ENCODE results near the gene CUBN.

The CUBN gene

DNA sequence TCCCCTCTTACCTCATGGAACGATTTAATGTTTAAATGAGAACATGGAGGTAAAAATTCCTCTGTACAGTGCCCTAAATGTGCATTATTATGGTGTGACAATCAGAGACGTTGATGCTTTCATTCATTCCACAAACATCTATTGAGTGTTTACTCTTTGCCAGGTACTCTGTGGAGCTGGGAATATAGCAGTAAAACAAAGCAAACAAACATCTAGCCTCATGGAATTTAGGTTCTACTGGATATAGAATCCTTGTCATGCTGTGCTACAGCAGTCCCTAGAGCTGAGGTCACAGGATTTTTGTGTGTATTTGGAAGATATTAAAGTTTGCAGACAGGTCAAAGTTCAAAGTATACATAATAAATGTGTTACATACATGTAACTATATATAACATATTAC, 140.7 kb downstream of the CUBN start:
- no peak overlapping the region for H2AFZ ChIP-seq (ENCODE audit: low read depth)
- no peak overlapping the region for H3K27ac ChIP-seq
- no peaks in the 10 kb centered on the region for H3K27me3 ChIP-seq (ENCODE audit: insufficient read depth, low read depth)
- no peaks in the 10 kb centered on the region for H3K79me2 ChIP-seq (ENCODE audit: insufficient read depth, low read depth)
- no peaks in the 10 kb centered on the region for H4K20me1 ChIP-seq (ENCODE audit: insufficient read depth)
- H3K36me3 ChIP-seq (ENCODE audit: insufficient read depth) = no peaks in the 10 kb centered on the region
- no peak overlapping the region for H3K9ac ChIP-seq
- H3K4me1 ChIP-seq (ENCODE audit: low read depth, poor library complexity, severe bottlenecking) = no peaks in the 10 kb centered on the region
- TF ChIP-seq, protein P1, sequence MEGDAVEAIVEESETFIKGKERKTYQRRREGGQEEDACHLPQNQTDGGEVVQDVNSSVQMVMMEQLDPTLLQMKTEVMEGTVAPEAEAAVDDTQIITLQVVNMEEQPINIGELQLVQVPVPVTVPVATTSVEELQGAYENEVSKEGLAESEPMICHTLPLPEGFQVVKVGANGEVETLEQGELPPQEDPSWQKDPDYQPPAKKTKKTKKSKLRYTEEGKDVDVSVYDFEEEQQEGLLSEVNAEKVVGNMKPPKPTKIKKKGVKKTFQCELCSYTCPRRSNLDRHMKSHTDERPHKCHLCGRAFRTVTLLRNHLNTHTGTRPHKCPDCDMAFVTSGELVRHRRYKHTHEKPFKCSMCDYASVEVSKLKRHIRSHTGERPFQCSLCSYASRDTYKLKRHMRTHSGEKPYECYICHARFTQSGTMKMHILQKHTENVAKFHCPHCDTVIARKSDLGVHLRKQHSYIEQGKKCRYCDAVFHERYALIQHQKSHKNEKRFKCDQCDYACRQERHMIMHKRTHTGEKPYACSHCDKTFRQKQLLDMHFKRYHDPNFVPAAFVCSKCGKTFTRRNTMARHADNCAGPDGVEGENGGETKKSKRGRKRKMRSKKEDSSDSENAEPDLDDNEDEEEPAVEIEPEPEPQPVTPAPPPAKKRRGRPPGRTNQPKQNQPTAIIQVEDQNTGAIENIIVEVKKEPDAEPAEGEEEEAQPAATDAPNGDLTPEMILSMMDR (conservative IDR thresholded peaks at IDR 0.05; ENCODE audit: low read depth, low read length) = no peak
- no peak overlapping the region for H3K4me3 ChIP-seq (IDR thresholded peaks at IDR 0.05; ENCODE audit: insufficient read depth, low read depth, low read length)
- H3K4me2 ChIP-seq = no peak overlapping the region

DNA sequence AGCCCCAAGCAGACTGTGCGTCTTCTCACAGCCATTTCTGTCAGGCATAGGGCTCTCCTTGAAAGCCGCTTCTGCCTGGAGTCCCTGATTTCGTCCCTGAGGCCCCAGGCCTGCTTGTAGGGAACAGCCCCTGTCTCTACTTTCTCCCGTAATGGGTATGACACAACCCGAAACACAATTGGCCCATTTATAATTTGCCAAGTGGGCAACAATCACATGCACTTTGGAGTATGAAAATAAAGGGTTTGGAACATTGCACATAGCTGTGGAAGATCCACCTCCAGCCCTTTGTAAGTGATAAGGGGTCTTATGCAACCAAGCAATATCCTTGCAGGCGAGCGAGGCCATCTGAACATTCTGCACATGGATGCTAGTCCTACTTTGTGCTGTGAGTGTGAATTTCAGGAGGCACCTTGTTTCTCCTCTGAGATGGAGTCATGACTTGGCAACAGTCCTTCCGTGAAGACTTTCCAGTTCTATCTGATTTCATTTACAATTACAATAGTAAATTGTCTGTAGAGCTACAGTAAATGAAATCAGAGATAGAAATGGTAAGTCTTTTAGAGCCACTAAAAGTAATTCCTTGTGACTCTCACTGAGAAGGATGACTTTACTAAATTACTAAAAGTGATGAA, 141.5 kb downstream of the CUBN start:
- no peaks in the 10 kb centered on the region for H3K36me3 ChIP-seq (ENCODE audit: insufficient read depth)
- H3K4me3 ChIP-seq (IDR thresholded peaks at IDR 0.05; ENCODE audit: insufficient read depth, low read depth, low read length) = no peak overlapping the region
- TF ChIP-seq, protein P1 (conservative IDR thresholded peaks at IDR 0.05; ENCODE audit: low read depth, low read length) = no peak
- H3K27me3 ChIP-seq (ENCODE audit: insufficient read depth, low read depth) = no peaks in the 10 kb centered on the region
- no peak overlapping the region for H3K9ac ChIP-seq
- H2AFZ ChIP-seq (ENCODE audit: low read depth) = no peak overlapping the region
- H3K4me2 ChIP-seq = no peak overlapping the region
- no peaks in the 10 kb centered on the region for H4K20me1 ChIP-seq (ENCODE audit: insufficient read depth)
- H3K79me2 ChIP-seq (ENCODE audit: insufficient read depth, low read depth) = no peaks in the 10 kb centered on the region
- H3K27ac ChIP-seq = no peak overlapping the region
- no peaks in the 10 kb centered on the region for H3K4me1 ChIP-seq (ENCODE audit: low read depth, poor library complexity, severe bottlenecking)

DNA sequence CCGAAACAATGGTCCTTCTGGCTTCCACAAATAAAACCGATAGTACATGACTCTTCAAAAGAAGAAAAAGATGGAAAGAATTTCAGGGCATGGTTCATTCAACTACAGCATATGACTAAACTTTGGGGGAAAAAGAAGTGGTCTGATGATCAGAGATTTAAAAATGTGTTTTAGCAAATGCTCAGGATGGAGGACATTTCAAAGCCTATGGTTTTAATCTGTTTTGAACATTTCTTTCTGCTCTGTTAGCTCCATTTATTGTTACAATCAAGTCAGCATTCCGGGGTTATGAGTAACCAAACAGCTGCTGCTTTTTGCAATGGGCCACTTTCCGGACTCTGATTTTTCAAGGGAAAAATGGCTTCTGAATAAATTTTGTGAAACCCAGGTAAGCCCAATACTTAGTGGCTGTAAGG, 142.4 kb downstream of the CUBN start:
- Histone ChIP-seq H4K20me1 (ENCODE audit: insufficient read depth) (no peaks in the 10 kb centered on the region), H3K79me2 (ENCODE audit: insufficient read depth, low read depth) (no peaks in the 10 kb centered on the region), H3K27me3 (ENCODE audit: insufficient read depth, low read depth) (no peaks in the 10 kb centered on the region), H3K36me3 (ENCODE audit: insufficient read depth) (no peaks in the 10 kb centered on the region), H3K4me2 (no peak overlapping the region), H2AFZ (ENCODE audit: low read depth) (no peak overlapping the region), H3K4me1 (ENCODE audit: low read depth, poor library complexity, severe bottlenecking) (no peaks in the 10 kb centered on the region), H3K9ac (no peak overlapping the region), H3K4me3 (IDR thresholded peaks at IDR 0.05; ENCODE audit: insufficient read depth, low read depth, low read length) (no peak overlapping the region), H3K27ac (no peak overlapping the region)
- TF ChIP-seq, protein P1 (conservative IDR thresholded peaks at IDR 0.05; ENCODE audit: low read depth, low read length) = no peak

DNA sequence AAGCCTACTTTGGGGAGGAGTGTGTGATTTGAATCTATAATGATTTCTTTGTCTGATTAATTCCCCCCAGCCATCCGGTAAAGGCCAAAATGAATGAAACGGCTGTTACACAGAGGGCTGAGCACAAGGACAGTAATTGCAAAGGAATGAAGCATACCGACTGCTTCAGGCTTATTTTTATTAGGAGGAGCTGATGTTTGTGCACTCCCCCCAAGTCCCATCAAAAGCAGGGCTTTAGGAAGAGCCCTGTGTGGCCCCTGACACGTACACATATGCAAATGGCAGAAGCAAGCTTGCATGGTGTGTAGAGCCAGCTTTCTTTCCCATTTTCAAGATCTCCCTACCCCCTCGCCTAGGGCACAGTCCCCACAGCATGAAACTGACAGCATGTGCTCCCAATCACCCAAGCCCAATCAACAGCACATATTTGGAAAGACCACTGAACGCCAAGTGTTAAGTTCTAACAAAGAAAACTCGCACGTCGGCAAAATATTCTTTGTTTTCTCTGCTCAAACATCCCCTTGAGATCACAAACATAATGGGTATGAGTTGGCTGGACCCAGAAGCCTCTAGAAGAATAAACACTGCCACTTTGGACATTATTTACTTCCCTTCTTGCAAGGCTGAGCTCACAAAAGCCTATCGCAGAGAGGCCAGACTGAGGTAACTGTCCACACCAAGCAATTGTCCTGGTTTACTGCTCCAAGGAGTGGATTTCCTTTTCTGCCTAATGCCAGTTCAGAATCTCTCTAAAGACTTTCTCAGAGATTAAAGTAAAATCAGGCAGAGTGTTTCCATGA, 143.0 kb downstream of the CUBN start:
- Histone ChIP-seq H3K9ac (no peak overlapping the region), H3K36me3 (ENCODE audit: insufficient read depth) (no peaks in the 10 kb centered on the region), H3K27ac (no peak overlapping the region), H3K4me2 (no peak overlapping the region), H2AFZ (ENCODE audit: low read depth) (no peak overlapping the region), H3K4me1 (ENCODE audit: low read depth, poor library complexity, severe bottlenecking) (no peaks in the 10 kb centered on the region), H3K79me2 (ENCODE audit: insufficient read depth, low read depth) (no peaks in the 10 kb centered on the region), H3K27me3 (ENCODE audit: insufficient read depth, low read depth) (no peaks in the 10 kb centered on the region), H3K4me3 (IDR thresholded peaks at IDR 0.05; ENCODE audit: insufficient read depth, low read depth, low read length) (no peak overlapping the region), H4K20me1 (ENCODE audit: insufficient read depth) (no peaks in the 10 kb centered on the region)
- TF ChIP-seq, protein P1 (conservative IDR thresholded peaks at IDR 0.05; ENCODE audit: low read depth, low read length) = no peak
